HG03342 (cell line): ENCODE measurements around the gene KRT78.

Source experiments
- ATAC-seq: cut with Tn5 transposase; IDR thresholded peaks from one replicate; pipeline ENCODE4 v1.9.1; 2021; ENCODE audit warnings: mild to moderate bottlenecking, moderate library complexity; ENCODE audit not compliant: unreplicated experiment

The KRT78 gene

DNA sequence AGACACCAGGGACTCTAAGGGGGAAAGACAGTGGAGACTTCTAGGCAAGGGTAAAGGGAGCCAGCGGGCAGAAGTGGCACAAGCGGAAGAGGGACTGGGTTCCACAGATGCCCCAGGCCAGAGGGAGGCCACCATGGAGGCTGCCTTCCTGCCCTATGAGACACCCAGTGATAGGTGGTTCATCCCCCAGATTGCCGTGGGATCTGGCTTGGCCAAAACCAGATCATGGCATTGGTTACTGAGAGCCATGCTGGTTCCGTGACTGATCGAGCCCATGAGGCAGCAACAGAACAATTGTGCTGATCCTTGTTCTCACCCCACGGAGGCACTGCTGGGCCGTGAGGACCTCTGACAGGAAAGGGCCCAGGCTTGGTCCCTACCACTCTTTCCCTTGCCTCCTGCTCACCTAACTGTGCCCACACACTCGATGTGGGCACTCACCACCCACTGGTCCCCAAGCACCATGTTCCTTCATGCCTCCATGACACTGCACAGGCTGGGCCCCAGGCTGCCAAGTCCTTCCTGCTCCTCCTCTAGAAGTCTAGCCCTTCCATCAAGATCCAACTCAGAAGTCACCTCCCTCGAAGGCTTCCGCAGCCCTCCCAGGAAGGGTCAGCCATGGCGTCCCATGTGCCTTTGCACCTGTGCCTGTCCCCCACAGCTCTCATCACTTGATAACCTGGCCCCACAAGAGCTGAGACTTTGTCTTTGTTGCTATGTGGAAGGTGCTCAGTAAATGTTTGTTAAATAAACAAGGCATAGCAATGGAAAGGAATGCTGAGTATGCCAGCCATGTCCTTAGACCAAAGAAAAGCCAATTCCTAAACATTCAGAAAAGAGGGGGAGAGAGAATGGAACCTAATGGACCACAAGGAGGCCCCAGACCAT is 21.9 kb downstream of the KRT78 start:
- ATAC-seq, result no peak

DNA sequence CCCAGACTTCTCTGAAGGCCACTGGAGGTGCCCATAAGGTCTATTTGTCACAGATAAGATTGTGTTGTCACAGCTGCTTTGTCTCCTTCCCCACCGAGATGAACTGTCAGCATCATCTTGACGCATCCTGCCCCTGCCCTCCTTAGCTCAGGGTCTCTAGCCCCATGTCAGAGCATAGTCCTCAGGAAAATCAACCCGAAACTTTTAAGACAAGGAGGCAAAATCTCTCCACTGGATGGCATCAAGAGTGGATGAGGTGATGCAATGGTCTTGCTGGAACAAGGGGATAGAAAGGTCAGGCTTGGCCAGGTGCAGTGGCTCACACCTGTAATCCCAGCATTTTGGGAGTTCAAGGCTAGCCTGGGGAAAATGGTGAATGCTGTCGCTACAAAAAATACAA is 22.8 kb downstream of the KRT78 start:
- ATAC-seq, result no peak

DNA sequence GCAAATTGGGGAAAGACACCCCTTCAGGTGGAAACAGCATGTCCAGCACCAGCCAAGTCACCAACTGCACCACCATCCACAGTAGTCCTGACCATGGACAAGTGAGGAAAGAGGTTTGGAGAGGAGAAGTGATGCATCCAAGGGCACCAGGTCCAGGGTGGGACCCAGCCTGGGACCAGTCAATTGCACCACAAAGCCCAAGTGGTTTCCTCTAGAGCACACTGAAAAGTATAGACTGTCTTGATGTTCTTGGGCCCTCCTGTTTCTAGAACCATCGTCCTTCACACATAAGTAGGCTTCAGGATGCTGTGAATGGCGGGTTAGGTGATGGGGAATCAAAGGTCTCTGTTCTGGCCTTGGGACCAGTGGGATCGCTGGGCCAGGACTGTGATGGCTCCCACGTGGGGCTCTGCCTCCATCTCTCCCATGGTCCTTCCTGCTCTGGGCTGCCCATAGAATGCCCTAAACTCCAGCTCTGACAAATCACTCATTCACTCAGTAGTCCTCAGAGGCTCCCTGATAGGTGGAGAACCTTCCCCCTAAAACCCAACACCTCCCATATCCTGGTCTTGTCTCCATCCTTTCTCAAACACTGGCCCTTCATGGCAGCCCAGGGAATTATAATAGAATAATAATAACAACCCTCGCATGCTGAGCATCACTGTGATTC is 23.9 kb downstream of the KRT78 start:
- no peak for ATAC-seq

DNA sequence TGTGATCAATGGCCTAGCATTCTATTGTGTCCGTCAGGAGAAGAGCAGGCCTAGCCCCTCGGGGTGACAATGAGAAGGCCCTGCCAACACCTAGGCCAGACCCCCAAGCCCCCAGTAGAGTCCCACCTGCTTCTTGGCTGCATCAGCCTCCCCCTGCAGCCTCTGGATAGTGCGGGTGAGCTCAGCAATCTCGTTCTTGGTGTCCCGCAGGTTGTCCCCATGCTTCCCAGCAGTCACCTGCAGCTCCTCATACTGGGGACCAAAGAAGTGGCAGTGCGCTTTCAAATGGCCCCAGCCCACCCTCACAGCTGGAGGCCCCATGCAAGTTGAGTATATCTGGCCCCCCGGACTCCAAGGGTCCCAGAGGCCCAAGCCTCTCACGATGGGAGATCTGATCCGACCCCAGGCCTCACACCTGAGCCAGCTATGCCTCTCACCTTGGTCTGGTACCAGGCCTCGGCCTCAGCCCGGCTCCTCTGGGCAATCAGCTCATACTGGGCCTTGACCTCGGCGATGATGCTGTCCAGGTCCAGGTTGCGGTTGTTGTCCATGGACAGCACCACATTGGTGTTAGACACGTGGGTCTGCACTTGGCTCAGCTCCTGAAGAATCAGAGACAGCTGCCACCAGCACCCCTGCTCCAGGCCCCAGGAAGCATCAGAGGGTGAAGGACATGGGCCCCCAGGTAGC is 24.9 kb downstream of the KRT78 start:
- ATAC-seq, result no peak

DNA sequence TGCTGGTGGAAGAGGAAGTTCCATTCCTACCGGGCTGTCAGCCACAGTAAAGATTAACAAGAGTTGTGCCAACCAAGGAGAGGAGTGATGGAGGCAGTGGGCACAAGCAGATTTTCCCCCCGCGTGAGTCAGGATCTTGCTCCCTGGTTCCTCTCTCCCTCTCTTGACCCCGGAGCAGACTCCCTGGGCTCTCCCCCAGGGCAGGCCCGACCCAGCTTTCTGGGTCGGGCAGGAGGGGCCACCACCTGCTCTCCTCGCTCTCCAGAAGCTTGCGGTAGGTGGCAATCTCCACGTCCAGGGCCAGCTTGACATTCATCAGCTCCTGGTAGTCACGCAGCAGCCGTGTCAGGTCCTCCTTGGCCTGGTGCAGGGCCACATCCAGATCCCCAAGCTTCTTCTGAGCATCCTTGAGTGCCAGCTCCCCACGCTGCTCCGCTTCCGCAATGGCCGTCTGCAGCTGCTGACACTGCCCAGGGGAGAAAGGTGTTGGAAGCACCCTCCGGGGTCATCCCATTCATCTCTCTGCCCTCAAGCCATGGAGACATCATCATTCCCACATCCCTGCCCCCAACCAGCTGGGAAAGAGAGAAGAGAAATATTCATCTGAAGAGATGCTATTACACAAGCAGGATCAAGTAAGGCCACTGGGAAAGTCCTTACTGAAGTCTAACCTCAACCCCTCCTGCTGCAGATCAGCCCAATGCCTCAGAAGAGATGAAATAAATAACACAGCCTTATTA is 25.9 kb downstream of the KRT78 start:
- ATAC-seq, result no peak

DNA sequence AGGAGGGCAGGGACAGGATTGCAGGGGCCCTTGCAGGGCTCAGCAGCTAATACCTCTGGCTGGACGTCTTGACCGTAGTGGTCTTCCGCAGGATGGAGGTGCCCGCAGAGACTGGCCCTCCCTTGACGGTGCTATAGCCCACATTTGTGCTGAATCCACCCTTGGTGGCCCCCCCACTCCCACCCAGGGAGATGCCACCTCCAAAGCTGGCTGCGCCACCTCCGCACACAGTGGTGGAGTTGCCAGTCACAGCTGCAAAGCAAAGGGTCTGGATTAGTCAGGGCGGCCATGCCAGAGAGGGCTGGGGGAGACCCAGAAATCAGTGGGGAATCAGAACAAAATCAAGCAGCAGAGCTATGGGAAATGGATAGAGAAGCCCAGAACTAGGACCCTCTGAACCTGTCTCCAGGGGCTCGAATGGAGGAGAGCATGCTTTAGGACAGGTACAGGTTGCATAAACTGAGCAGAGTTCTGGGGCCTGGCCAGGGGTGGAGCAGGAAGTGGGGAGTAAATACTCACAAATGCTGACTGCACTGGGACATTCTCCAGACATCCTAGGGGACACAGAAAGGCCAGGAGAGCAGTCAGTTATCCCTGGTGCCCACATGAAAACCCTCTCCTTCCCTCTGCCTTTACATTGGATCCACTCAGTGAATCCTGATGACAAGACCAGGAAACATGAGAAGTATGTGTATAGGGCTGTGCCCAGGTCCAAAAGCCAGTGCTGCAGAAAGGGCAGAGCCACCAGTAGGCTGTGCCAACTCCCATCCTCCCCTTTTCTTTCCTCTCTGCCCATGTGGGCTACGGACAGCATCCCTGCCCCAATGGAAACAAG is 26.8 kb downstream of the KRT78 start:
- no peak for ATAC-seq

DNA sequence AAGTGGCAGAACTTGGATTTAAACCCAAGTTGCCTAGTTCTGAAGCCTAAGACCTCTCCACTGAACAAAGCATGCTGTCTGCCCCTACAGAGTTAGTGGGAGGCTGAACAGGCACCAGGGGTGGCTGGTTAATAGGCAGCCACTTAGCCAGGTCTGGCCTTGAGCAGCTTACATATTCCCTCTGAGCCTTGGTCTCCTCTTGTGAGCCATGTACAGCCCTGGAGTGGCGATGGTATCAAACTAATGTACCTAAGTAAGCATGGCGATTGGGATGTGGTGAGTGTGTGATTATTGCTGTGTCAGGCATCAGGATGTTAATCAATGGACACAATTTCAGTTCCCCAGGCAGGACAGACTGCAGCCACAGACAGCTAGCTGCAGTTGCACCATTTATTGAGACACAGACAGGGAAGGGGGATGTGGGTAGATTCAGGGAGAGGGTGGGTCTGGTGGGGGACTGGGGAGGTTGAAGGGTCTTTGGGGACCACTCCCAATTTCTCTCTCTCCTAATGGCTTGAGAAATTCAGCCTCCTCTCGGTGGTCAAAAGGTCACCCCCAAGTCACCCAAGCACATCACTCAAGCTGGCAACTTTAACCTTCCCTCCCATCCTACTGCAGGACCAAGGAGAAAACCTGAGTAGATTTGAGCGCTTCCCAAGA is 27.6 kb downstream of the KRT78 start:
- ATAC-seq, result no peak

DNA sequence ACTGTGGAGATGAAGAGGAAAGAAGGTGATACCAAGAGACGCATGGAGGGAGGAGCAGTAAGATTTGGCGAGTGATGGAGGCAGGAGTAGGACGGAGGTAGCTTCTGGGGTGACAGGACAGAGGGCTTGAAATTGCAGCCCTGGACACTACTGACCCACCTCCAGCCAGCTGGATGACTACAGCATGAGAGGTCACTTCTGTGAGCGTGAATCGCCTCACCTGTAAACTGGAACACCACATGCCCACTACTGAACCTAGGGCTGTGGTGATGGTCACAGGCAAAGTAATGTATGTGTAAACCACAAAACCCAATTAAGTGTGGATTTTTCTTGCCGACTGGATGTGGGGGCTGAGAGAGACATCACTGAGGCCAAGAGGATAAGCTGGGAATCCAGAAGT is 28.3 kb downstream of the KRT78 start:
- no peak for ATAC-seq

DNA sequence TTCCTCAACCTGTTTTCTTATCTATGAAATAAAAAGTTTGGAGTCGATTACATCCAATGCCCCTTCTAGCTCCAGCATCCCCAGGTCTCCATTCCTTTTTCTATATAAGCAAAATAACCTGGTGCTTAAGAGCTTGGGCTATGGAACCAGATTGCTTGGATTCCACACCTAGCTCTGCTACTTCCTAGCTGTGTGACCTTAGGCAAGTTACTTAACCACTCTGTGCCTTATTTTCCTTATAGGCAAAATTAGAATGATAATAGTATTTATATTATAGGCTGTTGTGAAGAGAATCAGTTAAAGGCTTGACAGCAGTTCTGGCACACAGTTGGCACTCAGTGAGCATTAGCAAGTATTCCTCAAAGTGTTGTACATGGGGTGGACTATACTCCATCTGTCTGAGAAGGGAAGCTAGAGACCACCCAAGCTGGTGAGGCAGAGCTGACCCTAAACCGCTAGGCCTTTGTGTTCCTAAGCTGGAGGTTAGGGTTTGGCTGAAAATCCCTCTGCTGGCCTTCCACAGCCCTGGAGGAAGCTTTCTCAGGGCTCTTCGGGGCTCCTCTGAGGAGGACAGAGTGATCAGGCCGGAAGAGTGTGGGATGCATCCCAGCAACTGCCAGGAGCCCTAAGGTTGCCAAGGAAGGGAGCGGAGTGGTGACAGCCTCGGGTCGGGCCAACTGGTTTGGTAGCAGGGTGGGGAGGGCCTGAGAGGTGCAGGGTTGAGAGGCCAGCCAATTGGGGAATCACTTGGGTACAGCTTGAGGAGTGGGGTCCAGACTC is 28.9 kb downstream of the KRT78 start:
- no peak for ATAC-seq

DNA sequence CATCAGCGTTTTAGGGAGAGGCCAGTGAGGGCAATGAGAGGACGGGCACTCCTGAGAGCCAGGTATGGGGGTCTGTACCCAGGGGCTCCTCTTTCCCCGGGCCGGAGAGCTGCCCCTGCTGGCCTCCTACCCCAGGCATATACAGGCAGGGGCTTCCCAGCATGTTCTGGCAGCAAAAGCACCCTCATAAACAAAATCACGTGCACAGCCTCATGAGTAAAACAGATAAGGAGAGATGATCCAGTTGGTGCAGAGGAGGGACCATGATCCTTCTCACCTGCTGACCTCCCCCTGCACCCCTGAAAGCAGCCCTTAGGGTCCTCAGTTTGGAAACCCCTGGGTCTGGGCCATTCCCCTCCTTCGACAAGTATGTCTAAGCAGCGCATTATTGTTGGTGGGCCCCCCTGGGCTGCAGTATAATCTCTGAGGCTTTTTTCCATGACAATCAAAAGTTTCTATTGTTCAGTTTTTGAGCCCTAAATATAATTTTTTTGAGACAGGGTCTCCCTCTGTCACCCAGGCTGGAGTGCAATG is 29.8 kb downstream of the KRT78 start:
- ATAC-seq, result no peak

DNA sequence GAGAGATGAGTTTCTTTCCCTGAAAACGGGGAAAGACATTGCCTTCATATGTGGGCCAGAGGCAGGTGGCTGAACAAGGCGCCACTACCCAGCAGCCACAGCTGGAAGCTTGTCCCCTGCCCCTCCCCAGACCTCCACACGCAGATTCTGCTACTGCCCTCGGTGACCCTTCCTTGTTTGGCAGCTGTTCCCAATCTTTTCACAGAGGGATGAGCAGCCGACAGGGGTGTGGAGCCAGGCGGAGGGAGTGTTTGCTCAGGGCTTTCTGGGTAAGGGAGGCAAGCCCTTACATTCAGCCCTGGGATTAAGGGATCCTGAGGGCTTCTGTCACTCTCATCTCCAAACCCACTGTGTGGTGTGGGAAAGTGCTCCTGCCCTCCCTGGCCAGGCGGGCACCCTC is 30.4 kb downstream of the KRT78 start:
- no peak for ATAC-seq

DNA sequence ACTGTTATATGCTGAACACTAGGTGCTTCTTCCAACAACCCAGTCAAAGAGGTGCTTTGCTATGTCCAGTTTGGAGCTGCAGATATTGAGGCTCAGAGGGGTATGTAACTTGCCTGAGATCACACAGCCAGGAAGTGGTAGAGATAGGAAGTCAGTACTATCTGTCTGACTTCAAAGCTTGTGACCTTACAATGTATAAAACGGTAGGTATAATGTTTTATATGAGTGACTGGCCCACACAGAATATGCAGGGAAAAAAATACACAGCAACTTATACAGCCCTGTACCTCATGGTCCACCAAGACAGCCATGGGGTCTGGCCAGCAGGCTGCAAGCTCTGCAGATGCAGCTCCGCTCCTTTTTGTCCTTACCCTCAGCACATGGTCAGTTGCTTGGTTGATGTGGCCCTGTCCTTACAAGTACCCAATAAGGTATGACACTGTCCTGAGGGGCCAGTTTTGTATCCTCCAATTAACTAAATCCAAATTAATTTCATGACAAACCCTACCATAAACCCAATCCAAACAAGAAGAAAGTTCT is 31.0 kb downstream of the KRT78 start:
- ATAC-seq, result no peak

DNA sequence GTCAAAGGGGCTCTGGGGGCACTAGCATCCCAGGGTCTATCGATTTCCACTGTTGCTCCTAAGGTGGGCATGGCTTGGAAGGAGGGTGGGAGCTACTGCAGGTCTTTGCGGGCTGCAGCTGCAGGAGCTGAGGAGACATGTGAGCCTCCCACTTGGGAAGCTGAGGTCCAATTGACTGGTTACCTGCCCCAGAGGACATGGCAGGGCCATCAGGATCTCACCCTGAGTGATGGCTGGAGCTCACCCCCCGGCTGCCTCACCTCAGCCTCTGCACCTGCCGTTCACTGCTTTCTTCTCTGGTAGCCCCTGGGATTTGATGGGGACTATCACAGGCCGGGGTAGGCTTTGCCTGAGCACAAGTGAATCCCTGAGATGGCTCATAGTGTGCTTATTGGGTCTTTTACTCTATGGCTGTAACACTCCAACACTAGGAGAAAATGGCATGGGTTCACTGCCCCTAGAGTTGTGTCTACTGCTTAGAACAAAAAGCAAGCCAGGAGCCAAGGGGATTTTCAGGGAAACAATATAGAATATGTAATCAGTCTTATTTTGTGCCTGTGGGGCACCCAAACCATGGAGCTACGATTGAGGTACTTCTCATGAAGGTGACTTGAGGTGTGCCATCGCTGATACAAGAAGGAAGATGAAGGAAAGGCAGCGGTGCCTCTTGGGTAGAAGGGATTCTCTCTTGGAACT is 31.6 kb downstream of the KRT78 start:
- ATAC-seq, result no peak

DNA sequence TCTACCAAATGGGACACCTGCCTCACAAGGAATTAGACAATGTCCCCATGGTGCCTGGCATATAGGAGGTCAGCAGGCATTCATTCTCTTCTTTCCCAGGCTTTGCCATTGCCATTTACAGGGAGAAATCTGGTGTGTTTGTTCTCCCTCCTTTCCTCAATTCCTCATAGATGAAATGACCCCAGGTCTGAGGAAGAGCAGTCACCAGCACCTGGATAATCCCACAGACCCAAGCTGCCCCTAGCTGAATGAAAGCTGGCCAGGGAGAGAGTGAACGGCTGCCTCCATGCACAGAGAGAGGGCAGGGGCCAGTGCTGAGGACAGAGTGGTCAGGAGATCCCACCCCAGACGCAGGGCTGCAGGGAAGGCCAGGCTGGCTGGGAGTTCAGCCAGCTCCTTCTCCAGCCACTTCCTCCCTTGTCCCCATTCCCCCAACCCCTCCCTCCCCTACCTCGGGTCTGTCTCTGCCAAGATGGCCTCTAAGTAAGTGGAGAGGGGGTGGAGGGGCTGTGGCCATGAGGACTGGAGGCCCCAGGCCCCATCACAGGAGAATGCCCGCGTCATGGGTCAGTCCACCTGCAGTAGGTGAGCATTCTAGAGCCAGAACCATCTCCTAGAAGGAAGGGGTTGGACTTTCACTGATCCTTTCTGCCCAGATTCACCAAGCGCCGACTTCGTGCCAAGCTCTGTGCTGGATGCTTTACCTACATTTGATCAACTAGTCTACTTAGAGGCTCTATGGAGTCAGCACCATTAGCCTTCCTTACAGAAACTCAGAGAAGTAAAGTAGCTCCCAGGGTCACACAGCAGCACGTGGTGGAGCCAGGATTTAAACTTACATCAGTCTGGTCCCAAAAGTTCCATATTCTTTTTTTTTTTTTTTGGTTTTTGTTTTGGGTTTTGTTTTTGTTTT is 32.9 kb downstream of the KRT78 start:
- no peak for ATAC-seq

DNA sequence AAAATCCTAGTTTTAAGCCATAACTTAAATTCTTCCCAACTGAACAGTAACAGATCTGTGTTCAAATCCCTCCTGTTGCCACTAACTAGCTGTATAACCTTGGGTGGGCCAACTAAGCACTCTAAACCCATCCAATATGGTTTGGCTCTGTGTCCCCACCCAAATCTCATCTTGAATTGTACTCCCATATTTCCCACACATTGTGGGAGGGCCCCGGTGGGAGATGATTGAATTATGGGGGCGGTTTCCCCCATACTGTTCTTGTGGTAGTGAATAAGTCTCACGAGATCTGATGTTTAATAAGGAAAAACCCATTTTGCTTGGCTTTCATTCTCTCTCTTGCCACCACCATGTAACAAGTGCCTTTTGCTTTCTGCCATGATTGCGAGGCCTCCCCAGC is 33.6 kb downstream of the KRT78 start:
- ATAC-seq, result no peak

DNA sequence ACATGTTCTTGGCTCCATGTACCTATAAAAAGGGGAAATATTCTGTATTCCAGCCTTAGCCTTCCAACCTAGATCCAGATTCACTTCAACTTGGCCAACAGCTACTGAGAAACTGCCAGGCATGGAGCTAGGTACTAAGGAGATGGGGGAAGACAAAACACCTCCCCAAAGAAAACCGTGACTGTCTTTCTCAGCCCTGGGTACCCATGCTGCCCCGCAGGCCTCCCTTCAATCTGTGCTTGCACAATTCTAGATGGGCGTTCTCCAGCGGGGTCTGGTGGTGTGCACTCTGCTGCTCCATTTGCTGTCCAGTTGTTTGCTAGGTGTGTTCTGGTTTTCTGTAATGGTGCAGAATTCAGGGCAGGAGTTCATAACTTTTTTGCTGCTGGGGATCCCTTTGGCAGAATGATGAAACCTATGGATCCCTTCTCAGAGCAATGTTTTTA is 34.1 kb downstream of the KRT78 start:
- no peak for ATAC-seq
